DND-41 (cell line): Measurements from ENCODE around the gene CLNK.

Source experiments
- ATAC-seq: fragments of 200-7000 bp; cut with Tn5 transposase; 3 replicates; pipeline ENCODE4 v1.9.1; 2021; ENCODE audit warnings: low read depth; ENCODE audit not compliant: insufficient read depth
- DNase-seq: peaks from one replicate; pipeline ENCODE4 v3.0.0-alpha.2; 2020
- H2AFZ ChIP-seq: 2 replicates; pipeline ENCODE4 v1.6.0; 2012; ENCODE audit warnings: low read depth, low read length
- H3K27ac ChIP-seq: 2 replicates; pipeline ENCODE4 v1.5.1; 2012; ENCODE audit warnings: low read length, inconsistent platforms
- H3K27me3 ChIP-seq: fragments of 200-600 bp; sonication (generic); 2 replicates; pipeline ENCODE4 v1.6.0; 2012; ENCODE audit warnings: low read length, mild to moderate bottlenecking, inconsistent platforms; ENCODE audit not compliant: insufficient read depth, poor library complexity
- H3K36me3 ChIP-seq: 2 replicates; pipeline ENCODE4 v1.5.1; 2012; ENCODE audit warnings: low read length, inconsistent platforms; ENCODE audit not compliant: insufficient read depth
- H3K4me1 ChIP-seq: 2 replicates; pipeline ENCODE4 v1.5.1; 2012; ENCODE audit warnings: mild to moderate bottlenecking, low read length; ENCODE audit not compliant: insufficient read depth
- H3K4me2 ChIP-seq: 2 replicates; pipeline ENCODE4 v1.6.0; 2012; ENCODE audit warnings: mild to moderate bottlenecking, moderate library complexity, low read length, inconsistent platforms; ENCODE audit not compliant: insufficient read depth
- H3K4me3 ChIP-seq, 2 experiments: fragments of 200-600 bp in 1 of 2; shearing (Covaris generic) in 1 of 2; 2 replicates each; pipeline ENCODE4 v1.5.1; 2012 to 2016; ENCODE audit warnings: inconsistent platforms in 2 of 2, low read length in 2 of 2, mild to moderate bottlenecking in 2 of 2, low read depth in 1 of 2, moderate library complexity in 1 of 2
- H3K79me2 ChIP-seq: 2 replicates; pipeline ENCODE4 v1.6.0; 2012; ENCODE audit warnings: low read length, inconsistent platforms; ENCODE audit not compliant: insufficient read depth
- H3K9ac ChIP-seq: 2 replicates; pipeline ENCODE4 v1.6.0; 2012; ENCODE audit warnings: low read depth, mild to moderate bottlenecking, inconsistent platforms, low read length, moderate library complexity
- H3K9me3 ChIP-seq: 2 replicates; pipeline ENCODE4 v1.5.1; 2012; ENCODE audit warnings: low read length, moderate library complexity, mild to moderate bottlenecking, inconsistent platforms; ENCODE audit not compliant: insufficient read depth, severe bottlenecking
- H4K20me1 ChIP-seq: 2 replicates; pipeline ENCODE4 v1.6.0; 2012; ENCODE audit warnings: low read length; ENCODE audit not compliant: insufficient read depth
- CTCF ChIP-seq: IDR thresholded peaks from 2 replicates; pipeline ENCODE4 v1.5.1; 2012; ENCODE audit warnings: borderline replicate concordance, low read length, moderate library complexity, mild to moderate bottlenecking; ENCODE audit not compliant: poor library complexity, severe bottlenecking; ENCODE audit errors: extremely low read depth
- EZH2 ChIP-seq: IDR thresholded peaks from 3 replicates; pipeline ENCODE4 v1.6.1; 2012; ENCODE audit warnings: borderline replicate concordance, low read depth, mild to moderate bottlenecking, moderate library complexity, low read length, inconsistent platforms; ENCODE audit not compliant: severe bottlenecking

CLNK gene

GRCh38 chr4:10527438-10527837 is 157.1 kb downstream of the CLNK start:
- H3K4me2 ChIP-seq: no peak overlapping the region
- no peaks in the 10 kb centered on the region for H4K20me1 ChIP-seq
- no peak for TF ChIP-seq CTCF
- TF ChIP-seq EZH2: no peak
- no peaks in the 10 kb centered on the region for H3K36me3 ChIP-seq
- no peaks in the 10 kb centered on the region for H3K27me3 ChIP-seq
- no peak overlapping the region for H2AFZ ChIP-seq
- H3K79me2 ChIP-seq: no peaks in the 10 kb centered on the region
- no peak overlapping the region for H3K4me3 ChIP-seq
- H3K9ac ChIP-seq: no peak overlapping the region
- no peak overlapping the region for H3K27ac ChIP-seq
- DNase-seq (no peak), ATAC-seq (no peak)
- no peaks in the 10 kb centered on the region for H3K9me3 ChIP-seq
- H3K4me1 ChIP-seq: no peaks in the 10 kb centered on the region

- Histone ChIP-seq H3K4me1 (no peaks in the 10 kb centered on the region), H4K20me1 (no peaks in the 10 kb centered on the region), H3K4me2 (no peak overlapping the region), H3K27ac (no peak overlapping the region), H3K4me3 (no peak overlapping the region), H3K36me3 (no peaks in the 10 kb centered on the region), H2AFZ (no peak overlapping the region), H3K27me3 (no peaks in the 10 kb centered on the region), H3K79me2 (no peaks in the 10 kb centered on the region), H3K9me3 (no peaks in the 10 kb centered on the region), H3K9ac (no peak overlapping the region)
- ATAC-seq (no peak), DNase-seq (no peak)
- TF ChIP-seq CTCF: no peak
- no peak for TF ChIP-seq EZH2
These were observed 157.9 kb downstream of the CLNK start for GRCh38 chr4:10526429-10527222.

GRCh38 chr4:10524196-10524833 is 160.3 kb downstream of the CLNK start:
- no peak overlapping the region for H3K27ac ChIP-seq
- DNase-seq: no peak
- TF ChIP-seq EZH2 (no peak), CTCF (no peak)

More at GRCh38 chr4:10524196-10524833, 160.3 kb downstream of the CLNK start:
- H4K20me1 ChIP-seq: no peaks in the 10 kb centered on the region
- no peak overlapping the region for H3K9ac ChIP-seq
- no peaks in the 10 kb centered on the region for H3K79me2 ChIP-seq
- no peaks in the 10 kb centered on the region for H3K27me3 ChIP-seq
- no peak overlapping the region for H3K4me2 ChIP-seq
- no peaks in the 10 kb centered on the region for H3K9me3 ChIP-seq
- no peaks in the 10 kb centered on the region for H3K4me1 ChIP-seq
- no peaks in the 10 kb centered on the region for H3K36me3 ChIP-seq
- H2AFZ ChIP-seq: no peak overlapping the region
- no peak for ATAC-seq
- no peak overlapping the region for H3K4me3 ChIP-seq
